Mucosa of rectum (tissue), 2 donors: ENCODE data around the gene P2RX5.

Experiments
- H3K27ac ChIP-seq, 2 donors: one replicate each; pipeline ENCODE4 v1.7.0; 2013; ENCODE audit warnings: inconsistent platforms in 2 of 2, low read depth in 2 of 2, low read length in 2 of 2
- H3K27me3 ChIP-seq, 2 donors: one replicate each; pipeline ENCODE4 v1.7.0; 2013; ENCODE audit warnings: low read length in 2 of 2; ENCODE audit not compliant: control insufficient read depth in 2 of 2, insufficient read depth in 2 of 2
- H3K36me3 ChIP-seq, 2 donors: one replicate each; pipeline ENCODE4 v1.7.0; 2013; ENCODE audit warnings: low read length in 2 of 2; ENCODE audit not compliant: control insufficient read depth in 2 of 2, insufficient read depth in 2 of 2
- H3K4me1 ChIP-seq, 2 donors: one replicate each; pipeline ENCODE4 v1.7.0; 2013; ENCODE audit warnings: low read length in 2 of 2, mild to moderate bottlenecking in 1 of 2; ENCODE audit not compliant: control insufficient read depth in 2 of 2, insufficient read depth in 2 of 2
- H3K4me3 ChIP-seq, 2 donors: one replicate each; pipeline ENCODE4 v1.7.0; 2013; ENCODE audit warnings: low read length in 2 of 2
- H3K9ac ChIP-seq, 2 donors: one replicate each; pipeline ENCODE4 v1.7.0; 2013; ENCODE audit warnings: low read length in 2 of 2, low read depth in 1 of 2, mild to moderate bottlenecking in 1 of 2
- H3K9me3 ChIP-seq, 2 donors: one replicate each; pipeline ENCODE4 v1.7.0; 2013; ENCODE audit warnings: low read length in 2 of 2; ENCODE audit not compliant: control insufficient read depth in 2 of 2
- donor health status: healthy.
- donor health status: Normal muscosa, but diverticular disease.

Gene P2RX5

GRCh38 chr17:3683054-3683511 is 12.9 kb downstream of the P2RX5 start:
- Histone ChIP-seq H3K27ac (no peak overlapping the region), H3K36me3 (no peaks in the 10 kb centered on the region), H3K9me3 (no peaks in the 10 kb centered on the region), H3K4me3 (no peak overlapping the region), H3K4me1 (peaks cover 0 to 3% of the 10 kb centered on the region in 2 donors), H3K27me3 (peaks cover 0 to 8% of the 10 kb centered on the region in 2 donors), H3K9ac (no peak overlapping the region)

- H3K4me1 ChIP-seq: peaks cover 0 to 3% of the 10 kb centered on the region in 2 donors
- peaks cover 0 to 8% of the 10 kb centered on the region in 2 donors for H3K27me3 ChIP-seq
- H3K27ac ChIP-seq: no peak overlapping the region
- no peaks in the 10 kb centered on the region for H3K36me3 ChIP-seq
- H3K9me3 ChIP-seq: no peaks in the 10 kb centered on the region
- no peak overlapping the region for H3K9ac ChIP-seq
- no peak overlapping the region for H3K4me3 ChIP-seq
These were observed 13.9 kb downstream of the P2RX5 start for GRCh38 chr17:3682033-3682432.

GRCh38 chr17:3681565-3681964 is 14.4 kb downstream of the P2RX5 start:
- Histone ChIP-seq H3K36me3 (no peaks in the 10 kb centered on the region), H3K4me1 (peaks cover 0 to 3% of the 10 kb centered on the region in 2 donors), H3K27me3 (peaks cover 0 to 8% of the 10 kb centered on the region in 2 donors), H3K4me3 (no peak overlapping the region), H3K9me3 (no peaks in the 10 kb centered on the region), H3K27ac (no peak overlapping the region), H3K9ac (no peak overlapping the region)

- H3K9me3 ChIP-seq: no peaks in the 10 kb centered on the region
- no peak overlapping the region for H3K4me3 ChIP-seq
- H3K36me3 ChIP-seq: no peaks in the 10 kb centered on the region
- peaks cover 0 to 3% of the 10 kb centered on the region in 2 donors for H3K4me1 ChIP-seq
- no peak overlapping the region for H3K9ac ChIP-seq
- peaks cover 0 to 8% of the 10 kb centered on the region in 2 donors for H3K27me3 ChIP-seq
- no peak overlapping the region for H3K27ac ChIP-seq
These were observed 14.9 kb downstream of the P2RX5 start for GRCh38 chr17:3681057-3681456.

- Histone ChIP-seq H3K4me1 (peaks cover 0 to 3% of the 10 kb centered on the region in 2 donors), H3K4me3 (no peak overlapping the region), H3K36me3 (no peaks in the 10 kb centered on the region), H3K27me3 (peaks cover 0 to 3% of the 10 kb centered on the region in 2 donors), H3K27ac (no peak overlapping the region), H3K9ac (no peak overlapping the region), H3K9me3 (no peaks in the 10 kb centered on the region)
These were observed 16.3 kb downstream of the P2RX5 start for GRCh38 chr17:3679531-3680126.

- Histone ChIP-seq H3K9ac (no peak overlapping the region), H3K9me3 (no peaks in the 10 kb centered on the region), H3K27ac (no peak overlapping the region), H3K36me3 (no peaks in the 10 kb centered on the region), H3K27me3 (peaks cover 0 to 2% of the 10 kb centered on the region in 2 donors), H3K4me3 (no peak overlapping the region), H3K4me1 (peaks cover 0 to 3% of the 10 kb centered on the region in 2 donors)
These were observed 17.0 kb downstream of the P2RX5 start for GRCh38 chr17:3678821-3679530.

- H3K27me3 ChIP-seq: no peaks in the 10 kb centered on the region
- no peak overlapping the region for H3K4me3 ChIP-seq
- peaks cover 0 to 3% of the 10 kb centered on the region in 2 donors for H3K4me1 ChIP-seq
- no peak overlapping the region for H3K27ac ChIP-seq
- H3K36me3 ChIP-seq: no peaks in the 10 kb centered on the region
- no peaks in the 10 kb centered on the region for H3K9me3 ChIP-seq
- H3K9ac ChIP-seq: no peak overlapping the region
These were observed 17.7 kb downstream of the P2RX5 start for GRCh38 chr17:3678095-3678820.

- Histone ChIP-seq H3K27ac (no peak overlapping the region), H3K27me3 (no peaks in the 10 kb centered on the region), H3K36me3 (no peaks in the 10 kb centered on the region)
These were observed 20.1 kb downstream of the P2RX5 start for GRCh38 chr17:3675886-3676285.

GRCh38 chr17:3672571-3672970 is 23.4 kb downstream of the P2RX5 start:
- Histone ChIP-seq H3K27me3 (no peaks in the 10 kb centered on the region), H3K36me3 (no peaks in the 10 kb centered on the region), H3K9me3 (no peaks in the 10 kb centered on the region), H3K9ac (no peak overlapping the region), H3K4me3 (no peak overlapping the region), H3K4me1 (peaks cover 8 to 9% of the 10 kb centered on the region in 2 donors), H3K27ac (no peak overlapping the region)

More at GRCh38 chr17:3675886-3676285, 20.1 kb downstream of the P2RX5 start:
- H3K9me3 ChIP-seq: no peaks in the 10 kb centered on the region
- H3K9ac ChIP-seq: no peak overlapping the region
- H3K4me1 ChIP-seq: no peaks in the 10 kb centered on the region
- no peak overlapping the region for H3K4me3 ChIP-seq

- peak overlapping the region; percentile 89 to 93 for H3K9ac ChIP-seq
- no peaks in the 10 kb centered on the region for H3K9me3 ChIP-seq
- H3K4me3 ChIP-seq: peak overlapping the region; percentile 87 to 95
- no peaks in the 10 kb centered on the region for H3K27me3 ChIP-seq
- peaks cover 19 to 25% of the 10 kb centered on the region in 2 donors for H3K4me1 ChIP-seq
- H3K36me3 ChIP-seq: peaks cover 8 to 11% of the 10 kb centered on the region in 2 donors
- no peak overlapping the region for H3K27ac ChIP-seq
These were observed 26.4 kb downstream of the P2RX5 start for GRCh38 chr17:3669548-3669947.
